Stomach (tissue), 9 donors: Measurements from ENCODE around the gene RND2. TPM values are rescaled to one million over a fixed set of nuclear protein-coding genes. Genes with fewer than 3 reads are reported as not detected.

Experiments
- DNase-seq, 2 donors: peaks; one replicate each; pipeline versions ENCODE4 v3.0.0 to v3.0.0-alpha.2; 2013 to 2019
- H3K27ac ChIP-seq, 5 donors: fragments of 200-600 bp in 4 of 5; sonication (generic) in 4 of 5; one replicate each; pipeline ENCODE4 v1.5.1; 2013 to 2019; ENCODE audit warnings: mild to moderate bottlenecking in 1 of 5, moderate library complexity in 1 of 5
- H3K27me3 ChIP-seq, 3 donors: fragments of 200-600 bp; sonication (generic); one replicate each; pipeline ENCODE4 v1.5.1; 2017 to 2019; ENCODE audit warnings: mixed run types in 1 of 3
- H3K36me3 ChIP-seq, 4 donors: fragments of 200-600 bp; sonication (generic); 1 replicate in 3 of 4; 2 replicates in 1 of 4; pipeline ENCODE4 v1.5.1; 2016 to 2019
- H3K4me1 ChIP-seq, 4 donors: fragments of 200-600 bp; sonication (generic); one replicate each; pipeline ENCODE4 v1.5.1; 2016 to 2019
- H3K4me3 ChIP-seq, 4 donors: fragments of 200-600 bp; sonication (generic) in 3 of 4; one replicate each; pipeline ENCODE4 v1.5.1; 2016 to 2019; ENCODE audit warnings: mild to moderate bottlenecking in 1 of 4
- H3K9me3 ChIP-seq, 4 donors: fragments of 200-600 bp; sonication (generic); one replicate each; pipeline ENCODE4 v1.5.1; 2016 to 2019
- EP300 ChIP-seq: sonication (generic); formaldehyde crosslinking; IDR thresholded peaks from one replicate; pipeline ENCODE4 v1.6.1; 2017; ENCODE audit warnings: antibody characterized with exemption
- POLR2A ChIP-seq, 4 donors: fragments of 450-650 bp; IDR thresholded peaks; one replicate each; pipeline ENCODE4 v1.6.1; 2016; ENCODE audit warnings: antibody characterized with exemption in 4 of 4, control low read depth in 2 of 4, mild to moderate bottlenecking in 1 of 4, moderate library complexity in 1 of 4
- POLR2AphosphoS5 ChIP-seq, 3 donors: sonication (generic); formaldehyde crosslinking; IDR thresholded peaks; one replicate each; pipeline ENCODE4 v1.6.1; 2016; ENCODE audit warnings: antibody characterized with exemption in 3 of 3
- WGBS, 5 donors: extraction: QIAGEN DNeasy Blood & Tissue Kit in 3 of 5; methylation state at CpG; one replicate each; pipeline versions ENCODE4 v1.1.5 to v1.1.7; 2013 to 2018; 5-methylcytosine and 5-hydroxymethylcytosine counted together
- intact Hi-C: fragments of 100-400 bp; cut with DNase I; formaldehyde crosslinking; loops from one replicate; pipeline ENCODE4 v1.15.1; 2023; ENCODE audit warnings: low total_unique reads
- polyA plus RNA-seq, 3 donors: library from polyadenylated mRNA; stranded (reverse); fragments of 200-250 nt; gene quantifications; one replicate each; pipeline ENCODE4 v1.2.3, GENCODE V29; 2013
- total RNA-seq, 5 donors: library from RNA; depleted of rRNA; stranded (reverse); fragments of >200 nt; gene quantifications; one replicate each; pipeline versions ENCODE4 v1.1.0 to v1.2.3, GENCODE V29; 2014 to 2016
- TF ChIP-seq, protein P1 (sequence below), 7 experiments: fragments of 450-650 bp in 4 of 7; fragments of 200-600 bp in 3 of 7; sonication (generic) in 3 of 7; IDR thresholded peaks; one replicate each; pipeline ENCODE4 v1.5.1; 2016 to 2019; ENCODE audit warnings: antibody characterized with exemption in 7 of 7, control low read depth in 2 of 7, mild to moderate bottlenecking in 1 of 7
- donor health status: healthy with polysubstance abuse.
- donor health status: Bipolar disorder and iron deficiency.
- donor health status: healthy.

RND2 gene
- total and polyA plus RNA-seq, 8 donors = 0.37 to 5.8 (median 1.2) TPM; not detected in 1

- Histone ChIP-seq H3K27ac (peak overlapping the region in 3 of 5 donors; percentile 10 to 33 (median 15)), H3K36me3 (peaks cover 39 to 56% (median 54%) of the 10 kb centered on the region in 4 donors), H3K4me3 (no peak overlapping the region), H3K9me3 (no peaks in the 10 kb centered on the region), H3K27me3 (no peaks in the 10 kb centered on the region), H3K4me1 (peaks cover 26 to 66% (median 37%) of the 10 kb centered on the region in 4 donors)
- intact Hi-C loops = no loop called here
- no peak for DNase-seq
- TF ChIP-seq POLR2AphosphoS5 (IDR thresholded peaks at IDR 0.05) = no peak
- no peak for TF ChIP-seq EP300
- no peak for TF ChIP-seq POLR2A (IDR thresholded peaks at IDR 0.05)
- TF ChIP-seq, protein P1, sequence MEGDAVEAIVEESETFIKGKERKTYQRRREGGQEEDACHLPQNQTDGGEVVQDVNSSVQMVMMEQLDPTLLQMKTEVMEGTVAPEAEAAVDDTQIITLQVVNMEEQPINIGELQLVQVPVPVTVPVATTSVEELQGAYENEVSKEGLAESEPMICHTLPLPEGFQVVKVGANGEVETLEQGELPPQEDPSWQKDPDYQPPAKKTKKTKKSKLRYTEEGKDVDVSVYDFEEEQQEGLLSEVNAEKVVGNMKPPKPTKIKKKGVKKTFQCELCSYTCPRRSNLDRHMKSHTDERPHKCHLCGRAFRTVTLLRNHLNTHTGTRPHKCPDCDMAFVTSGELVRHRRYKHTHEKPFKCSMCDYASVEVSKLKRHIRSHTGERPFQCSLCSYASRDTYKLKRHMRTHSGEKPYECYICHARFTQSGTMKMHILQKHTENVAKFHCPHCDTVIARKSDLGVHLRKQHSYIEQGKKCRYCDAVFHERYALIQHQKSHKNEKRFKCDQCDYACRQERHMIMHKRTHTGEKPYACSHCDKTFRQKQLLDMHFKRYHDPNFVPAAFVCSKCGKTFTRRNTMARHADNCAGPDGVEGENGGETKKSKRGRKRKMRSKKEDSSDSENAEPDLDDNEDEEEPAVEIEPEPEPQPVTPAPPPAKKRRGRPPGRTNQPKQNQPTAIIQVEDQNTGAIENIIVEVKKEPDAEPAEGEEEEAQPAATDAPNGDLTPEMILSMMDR (IDR thresholded peaks at IDR 0.05) = no peak
- WGBS, 5 donors = 65 to 80% (median 72%) methylated on average over 5 of the region's 5 CpGs
Measured at GRCh38 chr17:43003542-43004172, 21.4 kb upstream of the RND2 start.

DNA sequence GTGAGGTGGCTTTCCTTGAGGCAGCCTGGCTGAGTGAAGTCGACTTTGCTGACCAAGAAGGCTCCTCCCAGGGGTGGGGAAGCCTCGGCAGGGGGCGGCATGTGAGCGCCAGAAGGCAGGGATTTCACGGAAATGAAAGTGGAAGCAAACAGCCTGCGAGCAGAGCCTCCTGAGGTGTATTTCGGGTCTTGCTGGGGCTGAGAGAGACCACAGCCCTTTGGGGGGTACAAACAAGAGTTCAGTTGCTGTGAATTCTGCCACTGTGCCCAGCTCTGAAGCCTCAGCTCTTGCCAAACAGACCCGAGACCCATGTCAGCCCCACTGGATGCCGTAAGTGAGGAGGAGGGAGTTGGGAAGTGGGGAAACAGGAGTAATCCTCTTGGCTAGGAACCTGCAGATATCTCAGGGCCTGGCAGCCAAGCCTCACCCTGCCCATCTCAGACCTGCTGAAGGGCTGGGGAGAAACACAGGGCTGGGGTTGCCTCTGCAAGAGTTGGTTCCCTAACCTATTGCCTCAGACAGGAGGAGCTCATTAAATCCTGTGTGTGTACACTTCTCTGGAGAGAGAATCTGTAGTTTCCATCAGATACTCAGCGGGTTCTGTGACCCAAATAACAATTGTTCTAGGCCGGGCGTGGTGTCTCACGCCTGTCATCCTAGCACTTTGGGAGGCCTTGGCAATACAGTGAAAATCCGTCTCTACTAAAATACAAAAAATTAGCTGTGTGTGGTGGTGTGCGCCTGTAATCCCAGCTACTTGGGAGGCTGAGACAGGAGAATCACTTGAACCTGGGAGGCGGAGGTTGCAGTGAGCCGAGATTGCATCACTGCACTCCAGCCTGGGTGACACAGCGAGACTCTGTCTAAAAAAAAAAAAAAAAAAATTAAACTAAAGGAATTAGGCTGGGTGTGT lies 18.1 kb upstream of the RND2 start, which contains the start of gene IFI35:
Gene IFI35 (plus strand): TSS at position 146 of the 913 bp plus-strand sequence. CDS start 164 bp downstream, at position 310.
- H3K36me3 ChIP-seq = peaks cover 18 to 36% (median 29%) of the 10 kb centered on the region in 4 donors
- DNase-seq = peak; percentile 90 to 96
- peak within 1 kb of the TSS; percentile 91 to 98 (median 96) for H3K27ac ChIP-seq
- H3K9me3 ChIP-seq = no peaks in the 10 kb centered on the region
- peaks cover 18 to 70% (median 31%) of the 10 kb centered on the region in 4 donors for H3K4me1 ChIP-seq
- peak within 1 kb of the TSS; percentile 62 to 70 (median 64) for H3K4me3 ChIP-seq
- no peaks in the 10 kb centered on the region for H3K27me3 ChIP-seq
- 19 to 24% (median 21%) methylated on average over 18 of the region's 18 CpGs for WGBS, 5 donors
- intact Hi-C loops = no loop called here
- TF ChIP-seq POLR2AphosphoS5 (IDR thresholded peaks at IDR 0.05) (peak; percentile 53 to 89 (median 67)), POLR2A (IDR thresholded peaks at IDR 0.05) (no peak), EP300 (no peak)
- TF ChIP-seq, protein P1 (IDR thresholded peaks at IDR 0.05) = peak in 4 of 7 experiments; percentile 13 to 57 (median 40)

GRCh38 chr17:43010667-43011308 lies 14.2 kb upstream of the RND2 start:
- peaks cover 29 to 86% (median 49%) of the 10 kb centered on the region in 4 donors for H3K4me1 ChIP-seq
- 76 to 83% (median 81%) methylated on average over 5 of the region's 5 CpGs for WGBS, 5 donors
- intact Hi-C loops = no loop called here

GRCh38 chr17:43011728-43012472 lies 13.1 kb upstream of the RND2 start:
- DNase-seq = no peak

More at GRCh38 chr17:43010667-43011308, 14.2 kb upstream of the RND2 start:
- Histone ChIP-seq H3K9me3 (no peaks in the 10 kb centered on the region), H3K27me3 (no peaks in the 10 kb centered on the region), H3K27ac (peak overlapping the region in 3 of 5 donors; percentile 7 to 25 (median 20)), H3K4me3 (no peak overlapping the region), H3K36me3 (peaks cover 14 to 44% (median 38%) of the 10 kb centered on the region in 4 donors)
- TF ChIP-seq EP300 (no peak), POLR2AphosphoS5 (IDR thresholded peaks at IDR 0.05) (peak in 1 of 3 donors; percentile 6)
- peak in 1 of 2 donors; percentile 72 for DNase-seq

More at GRCh38 chr17:43011728-43012472, 13.1 kb upstream of the RND2 start:
- WGBS, 5 donors = 56 to 70% (median 64%) methylated on average over 12 to 15 of the region's 15 CpGs
- Histone ChIP-seq H3K4me3 (no peak overlapping the region), H3K27me3 (no peaks in the 10 kb centered on the region), H3K9me3 (no peaks in the 10 kb centered on the region), H3K4me1 (peaks cover 36 to 87% (median 48%) of the 10 kb centered on the region in 4 donors), H3K36me3 (peaks cover 21 to 56% (median 49%) of the 10 kb centered on the region in 4 donors), H3K27ac (peak overlapping the region in 4 of 5 donors; percentile 10 to 47 (median 32))
- intact Hi-C loops = no loop called here
- TF ChIP-seq POLR2A (IDR thresholded peaks at IDR 0.05) (no peak), POLR2AphosphoS5 (IDR thresholded peaks at IDR 0.05) (peak in 1 of 3 donors; percentile 2), EP300 (no peak)
- TF ChIP-seq, protein P1 (IDR thresholded peaks at IDR 0.05) = no peak
